Astrocyte (in vitro differentiated cells and primary cell): ENCODE measurements around the gene EP400. TPM values are rescaled to one million over a fixed set of nuclear protein-coding genes. Genes with fewer than 3 reads are reported as not detected.

Experiments
- DNase-seq: peaks from one replicate; pipeline ENCODE4 v3.0.0-alpha.2; 2010; ENCODE audit warnings: low read depth
- FAIRE-seq: peaks from 2 replicates; lab custom pipeline; 2011; peaks lifted over from hg19 to GRCh38; lab: Jason Lieb, UNC
- H2AFZ ChIP-seq: 2 replicates; pipeline ENCODE4 v1.6.0; 2012; ENCODE audit warnings: low read depth, low read length, inconsistent platforms
- H3K27ac ChIP-seq: 2 replicates; pipeline ENCODE4 v1.5.1; 2011; ENCODE audit warnings: low read depth, low read length, inconsistent platforms
- H3K27me3 ChIP-seq: 2 replicates; pipeline ENCODE4 v1.6.0; 2011; ENCODE audit warnings: low read length, inconsistent platforms; ENCODE audit not compliant: insufficient read depth
- H3K36me3 ChIP-seq: 2 replicates; pipeline ENCODE4 v1.5.1; 2011; ENCODE audit warnings: low read length, inconsistent platforms; ENCODE audit not compliant: insufficient read depth
- H3K4me1 ChIP-seq: 2 replicates; pipeline ENCODE4 v1.5.1; 2011; ENCODE audit warnings: low read length, inconsistent platforms; ENCODE audit not compliant: insufficient read depth
- H3K4me2 ChIP-seq: 2 replicates; pipeline ENCODE4 v1.6.0; 2012; ENCODE audit warnings: low read length, inconsistent platforms
- H3K4me3 ChIP-seq: 2 replicates; pipeline ENCODE4 v1.5.1; 2011; ENCODE audit warnings: low read depth, mild to moderate bottlenecking, low read length, inconsistent platforms; ENCODE audit not compliant: insufficient read depth
- H3K79me2 ChIP-seq: 2 replicates; pipeline ENCODE4 v1.6.0; 2012; ENCODE audit warnings: mild to moderate bottlenecking, low read length, inconsistent platforms; ENCODE audit not compliant: insufficient read depth
- H3K9ac ChIP-seq: 2 replicates; pipeline ENCODE4 v1.6.0; 2012; ENCODE audit warnings: mild to moderate bottlenecking, low read length, inconsistent platforms
- H3K9me3 ChIP-seq: 2 replicates; pipeline ENCODE4 v1.5.1; 2012; ENCODE audit warnings: low read depth, mild to moderate bottlenecking, low read length, inconsistent platforms; ENCODE audit not compliant: insufficient read depth
- H4K20me1 ChIP-seq: 2 replicates; pipeline ENCODE4 v1.6.0; 2012; ENCODE audit warnings: low read length, inconsistent platforms; ENCODE audit not compliant: insufficient read depth
- H3K27ac Mint-ChIP-seq: one replicate; pipeline ENCODE4 v1.8.0; 2021; ENCODE audit warnings: mild to moderate bottlenecking, mixed read lengths; ENCODE audit not compliant: unreplicated experiment
- H3K27me3 Mint-ChIP-seq: one replicate; pipeline ENCODE4 v1.8.0; 2021; ENCODE audit warnings: low read depth, mixed read lengths; ENCODE audit not compliant: unreplicated experiment
- H3K36me3 Mint-ChIP-seq: one replicate; pipeline ENCODE4 v1.8.0; 2021; ENCODE audit warnings: low read depth, mixed read lengths; ENCODE audit not compliant: unreplicated experiment
- H3K4me1 Mint-ChIP-seq: one replicate; pipeline ENCODE4 v1.8.0; 2021; ENCODE audit warnings: low read depth, mixed read lengths; ENCODE audit not compliant: unreplicated experiment
- H3K4me3 Mint-ChIP-seq: one replicate; pipeline ENCODE4 v1.8.0; 2021; ENCODE audit warnings: mild to moderate bottlenecking, moderate library complexity, mixed read lengths; ENCODE audit not compliant: unreplicated experiment
- H3K9me3 Mint-ChIP-seq: one replicate; pipeline ENCODE4 v1.8.0; 2021; ENCODE audit warnings: mild to moderate bottlenecking, mixed read lengths; ENCODE audit not compliant: unreplicated experiment
- CTCF ChIP-seq: IDR thresholded peaks from 2 replicates; pipeline ENCODE4 v1.5.1; 2011; ENCODE audit warnings: low read depth, mild to moderate bottlenecking, inconsistent platforms, low read length, moderate library complexity; ENCODE audit not compliant: insufficient read depth
- EZH2 ChIP-seq: IDR thresholded peaks from 2 replicates; pipeline ENCODE4 v1.6.1; 2012; ENCODE audit warnings: mild to moderate bottlenecking, low read length, inconsistent platforms; ENCODE audit not compliant: insufficient read depth
- total RNA-seq: library from RNA; stranded (reverse); gene quantifications from 2 replicates; pipeline ENCODE4 v1.2.1, GENCODE V29; 2021

Gene EP400
- total RNA-seq, 1 donor from 2014 or later, result 39.8 TPM

- Histone ChIP-seq H2AFZ (no peak overlapping the region), H3K27me3 (no peaks in the 10 kb centered on the region), H3K9ac (no peak overlapping the region), H4K20me1 (peaks cover 33% of the 10 kb centered on the region), H3K4me1 (peaks cover 10% of the 10 kb centered on the region), H3K4me3 (no peak overlapping the region), H3K27ac (no peak overlapping the region), H3K4me2 (no peak overlapping the region), H3K36me3 (peaks cover 24% of the 10 kb centered on the region), H3K79me2 (no peaks in the 10 kb centered on the region), H3K9me3 (no peaks in the 10 kb centered on the region)
- Mint-ChIP-seq H3K9me3 (no peaks in the 10 kb centered on the region), H3K4me1 (peaks cover 3% of the 10 kb centered on the region), H3K4me3 (no peak overlapping the region), H3K27ac (no peak overlapping the region), H3K27me3 (no peaks in the 10 kb centered on the region), H3K36me3 (peaks cover 13% of the 10 kb centered on the region)
- TF ChIP-seq EZH2 (no peak), CTCF (no peak)
- DNase-seq (no peak), FAIRE-seq (no peak)
Measured at GRCh38 chr12:132076711-132077110, 127.0 kb downstream of the EP400 start.

GRCh38 chr12:132077322-132078100, 127.8 kb downstream of the EP400 start:
- peak overlapping the region; percentile 46 for H3K4me2 ChIP-seq
- peaks cover 22% of the 10 kb centered on the region for H3K36me3 ChIP-seq
- Mint-ChIP-seq H3K27ac (no peak overlapping the region), H3K27me3 (no peaks in the 10 kb centered on the region), H3K36me3 (peaks cover 13% of the 10 kb centered on the region), H3K4me3 (no peak overlapping the region), H3K4me1 (peaks cover 2% of the 10 kb centered on the region), H3K9me3 (no peaks in the 10 kb centered on the region)
- H3K9ac ChIP-seq, result no peak overlapping the region
- DNase-seq (no peak), FAIRE-seq (no peak)
- no peak overlapping the region for H2AFZ ChIP-seq
- H3K27me3 ChIP-seq, result no peaks in the 10 kb centered on the region
- H3K27ac ChIP-seq, result no peak overlapping the region
- H3K4me3 ChIP-seq, result no peak overlapping the region
- H3K4me1 ChIP-seq, result peaks cover 10% of the 10 kb centered on the region
- TF ChIP-seq CTCF (no peak), EZH2 (no peak)
- no peaks in the 10 kb centered on the region for H3K79me2 ChIP-seq
- peaks cover 28% of the 10 kb centered on the region for H4K20me1 ChIP-seq
- H3K9me3 ChIP-seq, result no peaks in the 10 kb centered on the region

GRCh38 chr12:132078190-132078589, 128.4 kb downstream of the EP400 start:
- H4K20me1 ChIP-seq, result peaks cover 24% of the 10 kb centered on the region
- FAIRE-seq (no peak), DNase-seq (peak; percentile 81)
- H3K9ac ChIP-seq, result peak overlapping the region; percentile 16
- H3K4me1 ChIP-seq, result peaks cover 10% of the 10 kb centered on the region
- no peaks in the 10 kb centered on the region for H3K27me3 ChIP-seq
- H2AFZ ChIP-seq, result no peak overlapping the region
- no peaks in the 10 kb centered on the region for H3K9me3 ChIP-seq
- peaks cover 22% of the 10 kb centered on the region for H3K36me3 ChIP-seq
- peak overlapping the region; percentile 46 for H3K4me2 ChIP-seq
- H3K27ac ChIP-seq, result peak overlapping the region; percentile 28
- H3K4me1 Mint-ChIP-seq, result peaks cover 2% of the 10 kb centered on the region
- no peak overlapping the region for H3K4me3 Mint-ChIP-seq
- H3K27me3 Mint-ChIP-seq, result no peaks in the 10 kb centered on the region
- TF ChIP-seq CTCF (no peak), EZH2 (no peak)
- no peaks in the 10 kb centered on the region for H3K79me2 ChIP-seq
- no peaks in the 10 kb centered on the region for H3K9me3 Mint-ChIP-seq
- H3K36me3 Mint-ChIP-seq, result peaks cover 13% of the 10 kb centered on the region
- no peak overlapping the region for H3K27ac Mint-ChIP-seq
- H3K4me3 ChIP-seq, result peak overlapping the region; percentile 3
